ENCODE results near the gene PAGR1. TPM values are rescaled to one million over a fixed set of nuclear protein-coding genes. Genes with fewer than 3 reads are reported as not detected.

Gene PAGR1
- total and polyA plus RNA-seq, 10 of the 15 experiments (the other 5 are each of a cell fraction or from before 2014, with no cell fraction given) = 1.1 to 57.7 (median 23.4) TPM

DNA sequence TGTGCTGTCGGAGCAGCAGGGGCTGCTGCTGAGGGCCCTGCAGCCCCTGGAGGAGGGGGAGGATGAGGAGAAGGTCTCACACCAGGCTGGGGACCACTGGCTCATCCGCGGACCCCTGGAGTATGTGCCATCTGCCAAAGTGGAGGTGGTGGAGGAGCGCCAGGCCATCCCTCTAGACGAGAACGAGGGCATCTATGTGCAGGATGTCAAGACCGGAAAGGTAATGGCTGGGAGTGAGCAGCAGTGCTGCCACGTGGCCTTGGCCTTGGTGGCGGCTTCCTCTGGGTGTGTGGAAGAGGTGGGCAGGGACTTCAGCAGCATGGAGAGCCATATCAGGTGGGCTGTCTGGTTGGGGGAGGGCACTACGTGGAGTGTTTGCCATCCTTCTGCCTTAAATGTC, 24.3 kb downstream of the PAGR1 start:
- intact Hi-C loops (cut with micrococcal nuclease; ENCODE audit: unreplicated experiment) (no loop called here), in situ Hi-C loops (cut with MboI) (no loop called here)
- DNase-seq (ENCODE audit: low read depth, low spot score) (no peak), ATAC-seq (no peak), FAIRE-seq (no peak)
- H3K4me3 ChIP-seq = no peak overlapping the region
- no peak overlapping the region for H2AFZ ChIP-seq (ENCODE audit: control insufficient read depth, low read depth, low read length)
- peaks cover 3 to 8% of the 10 kb centered on the region in 2 experiments; a peak in 3 of 4 replicates for H3K36me3 ChIP-seq (ENCODE audit: control insufficient read depth in 2 of 2, insufficient read depth in 2 of 2, low read length in 1 of 2)
- no peak overlapping the region for H3K9ac ChIP-seq (ENCODE audit: control insufficient read depth, insufficient read depth, low read length)
- ChIA-PET SMC1A (ENCODE audit: uncharacterized antibody, unreplicated experiment) (no interaction called here), RAD21 (ENCODE audit: unreplicated experiment) (interaction anchor here (0.7 kb wide), 1 partner anchor 7 kb away, joined by 4 read pairs; no protein-coding TSS in a partner anchor), POLR2A (interaction anchor here (0.7 kb wide), 2 partner anchors 21 to 111 kb away, joined by 4 read pairs; no protein-coding TSS in a partner anchor), CTCF (no interaction called here)
- H3K27ac ChIP-seq (ENCODE audit: control insufficient read depth, insufficient read depth) = no peak overlapping the region
- whole genome bisulfite sequencing (ENCODE audit: insufficient coverage, insufficient replicate concordance, low lambda C conversion rate, missing lambda C conversion rate) = 82% methylated on average over 10 of the region's 10 CpGs
- no TSS peak for BruUV-seq (replicated peaks)
- H3K4me2 ChIP-seq (ENCODE audit: control insufficient read depth, insufficient read depth) = no peak overlapping the region
- no peaks in the 10 kb centered on the region for H3K79me2 ChIP-seq (ENCODE audit: control insufficient read depth, insufficient read depth, low read length)
- H3K4me1 ChIP-seq (ENCODE audit: control insufficient read depth, insufficient read depth, low read length) = no peaks in the 10 kb centered on the region
- TF ChIP-seq POLR2A (IDR thresholded peaks at IDR 0.05; ENCODE audit: low read depth, low read length) = 0 out of 2 replicates have a peak, but pooled peaks have one; percentile 14
- no peak for TF ChIP-seq SUPT20H (IDR thresholded peaks at IDR 0.05; ENCODE audit: borderline replicate concordance, control insufficient read depth, low read depth, low read length)
- no peaks in the 10 kb centered on the region for H4K20me1 ChIP-seq (ENCODE audit: control insufficient read depth, insufficient read depth)
- H3K27me3 ChIP-seq (replicated peaks in 1 of 2; ENCODE audit: control insufficient read depth in 2 of 2, insufficient read depth in 2 of 2, low read length in 1 of 2) = no peaks in the 10 kb centered on the region
- no peaks in the 10 kb centered on the region for H3K9me3 ChIP-seq (replicated peaks; ENCODE audit: control insufficient read depth, insufficient read depth, low read length)

- Histone ChIP-seq H3K27me3 (replicated peaks in 1 of 2; ENCODE audit: control insufficient read depth in 2 of 2, insufficient read depth in 2 of 2, low read length in 1 of 2) (no peaks in the 10 kb centered on the region), H3K79me2 (ENCODE audit: control insufficient read depth, insufficient read depth, low read length) (no peaks in the 10 kb centered on the region), H2AFZ (ENCODE audit: control insufficient read depth, low read depth, low read length) (no peak overlapping the region), H3K9me3 (replicated peaks; ENCODE audit: control insufficient read depth, insufficient read depth, low read length) (no peaks in the 10 kb centered on the region), H3K27ac (ENCODE audit: control insufficient read depth, insufficient read depth) (no peak overlapping the region), H3K4me1 (ENCODE audit: control insufficient read depth, insufficient read depth, low read length) (no peaks in the 10 kb centered on the region), H4K20me1 (ENCODE audit: control insufficient read depth, insufficient read depth) (no peaks in the 10 kb centered on the region), H3K4me2 (ENCODE audit: control insufficient read depth, insufficient read depth) (no peak overlapping the region), H3K36me3 (ENCODE audit: control insufficient read depth in 2 of 2, insufficient read depth in 2 of 2, low read length in 1 of 2) (peaks cover 3 to 10% of the 10 kb centered on the region in 2 experiments; a peak in 3 of 4 replicates), H3K9ac (ENCODE audit: control insufficient read depth, insufficient read depth, low read length) (no peak overlapping the region), H3K4me3 (no peak overlapping the region)
- WGBS (ENCODE audit: insufficient coverage, insufficient replicate concordance, low lambda C conversion rate, missing lambda C conversion rate) = 90% methylated on average over 23 of the region's 23 CpGs
- intact Hi-C loops (cut with micrococcal nuclease; ENCODE audit: unreplicated experiment) = no loop called here
- ChIA-PET SMC1A (ENCODE audit: uncharacterized antibody, unreplicated experiment) (no interaction called here), POLR2A (no interaction called here), RAD21 (ENCODE audit: unreplicated experiment) (interaction anchor here (0.5 kb wide), 1 partner anchor 14 kb away, joined by 3 read pairs; no protein-coding TSS in a partner anchor), CTCF (no interaction called here)
- 0 out of 2 replicates have a peak, but pooled peaks have one; percentile 35 for TF ChIP-seq POLR2A (IDR thresholded peaks at IDR 0.05; ENCODE audit: low read depth, low read length)
- TF ChIP-seq, protein P1, sequence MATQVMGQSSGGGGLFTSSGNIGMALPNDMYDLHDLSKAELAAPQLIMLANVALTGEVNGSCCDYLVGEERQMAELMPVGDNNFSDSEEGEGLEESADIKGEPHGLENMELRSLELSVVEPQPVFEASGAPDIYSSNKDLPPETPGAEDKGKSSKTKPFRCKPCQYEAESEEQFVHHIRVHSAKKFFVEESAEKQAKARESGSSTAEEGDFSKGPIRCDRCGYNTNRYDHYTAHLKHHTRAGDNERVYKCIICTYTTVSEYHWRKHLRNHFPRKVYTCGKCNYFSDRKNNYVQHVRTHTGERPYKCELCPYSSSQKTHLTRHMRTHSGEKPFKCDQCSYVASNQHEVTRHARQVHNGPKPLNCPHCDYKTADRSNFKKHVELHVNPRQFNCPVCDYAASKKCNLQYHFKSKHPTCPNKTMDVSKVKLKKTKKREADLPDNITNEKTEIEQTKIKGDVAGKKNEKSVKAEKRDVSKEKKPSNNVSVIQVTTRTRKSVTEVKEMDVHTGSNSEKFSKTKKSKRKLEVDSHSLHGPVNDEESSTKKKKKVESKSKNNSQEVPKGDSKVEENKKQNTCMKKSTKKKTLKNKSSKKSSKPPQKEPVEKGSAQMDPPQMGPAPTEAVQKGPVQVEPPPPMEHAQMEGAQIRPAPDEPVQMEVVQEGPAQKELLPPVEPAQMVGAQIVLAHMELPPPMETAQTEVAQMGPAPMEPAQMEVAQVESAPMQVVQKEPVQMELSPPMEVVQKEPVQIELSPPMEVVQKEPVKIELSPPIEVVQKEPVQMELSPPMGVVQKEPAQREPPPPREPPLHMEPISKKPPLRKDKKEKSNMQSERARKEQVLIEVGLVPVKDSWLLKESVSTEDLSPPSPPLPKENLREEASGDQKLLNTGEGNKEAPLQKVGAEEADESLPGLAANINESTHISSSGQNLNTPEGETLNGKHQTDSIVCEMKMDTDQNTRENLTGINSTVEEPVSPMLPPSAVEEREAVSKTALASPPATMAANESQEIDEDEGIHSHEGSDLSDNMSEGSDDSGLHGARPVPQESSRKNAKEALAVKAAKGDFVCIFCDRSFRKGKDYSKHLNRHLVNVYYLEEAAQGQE (IDR thresholded peaks at IDR 0.05; ENCODE audit: low read depth, low read length) = no peak
- no TSS peak for BruUV-seq (replicated peaks)
- DNase-seq (ENCODE audit: low read depth, low spot score) (no peak), ATAC-seq (no peak), FAIRE-seq (no peak)
- in situ Hi-C loops (cut with MboI) = no loop called here
Measured at GRCh38 chr16:29841631-29842030, 25.7 kb downstream of the PAGR1 start.
